K562 (cell line): ENCODE measurements around the gene CTNNA3. TPM values are rescaled to one million over a fixed set of nuclear protein-coding genes. Genes with fewer than 3 reads are reported as not detected.

ENCODE experiments used
- ATAC-seq: fragments of 200-7000 bp; cut with Tn5 transposase; 3 replicates; pipeline ENCODE4 v1.9.1; 2020; ENCODE audit warnings: moderate library complexity
- BruUV-seq: library from RNA; stranded (reverse); fragments of 400-500 nt; replicated peaks from 2 replicates; lab custom pipeline; 2021; lab: Mats Ljungman, UMichigan
- CTCF ChIA-PET: fragments of 300-600 bp; formaldehyde crosslinking; extraction: SDS; loops from one replicate; lab custom pipeline; 2021; ENCODE audit warnings: low intra/inter-chr PET ratio; lab: Yijun Ruan, JAX
- POLR2A ChIA-PET: fragments of 300-600, 350-650 bp; sonication (Branson Sonifier 250); formaldehyde crosslinking; extraction: SDS; loops from one replicate; lab custom pipeline; 2021; ENCODE audit warnings: antibody characterized with exemption, inconsistent platforms; lab: Yijun Ruan, JAX
- DNase-seq, 4 experiments: peaks; one replicate each; pipeline versions ENCODE4 v3.0.0 to v3.0.0-alpha.2; 2011 to 2018; ENCODE audit warnings: low spot score in 3 of 4, mixed read lengths in 3 of 4; ENCODE audit errors: extremely low read depth in 1 of 4
- FAIRE-seq: peaks from 2 replicates; lab custom pipeline; 2011; peaks lifted over from hg19 to GRCh38; lab: Jason Lieb, UNC
- H2AFZ ChIP-seq: 2 replicates; pipeline ENCODE4 v1.6.0; 2011; ENCODE audit warnings: low read depth, low read length, control low read depth, inconsistent platforms
- H3K27ac ChIP-seq: fragments of 200-600 bp; 3 replicates; pipeline ENCODE4 v1.8.0; 2011; ENCODE audit warnings: low read depth, mild to moderate bottlenecking, control low read depth, inconsistent platforms, low read length, moderate library complexity, mixed read lengths; ENCODE audit errors: extremely low read depth
- H3K27me3 ChIP-seq, 2 experiments: fragments of 300-600 bp in 1 of 2; 2 replicates in 1 of 2; 3 replicates in 1 of 2; pipeline versions ENCODE4 v1.6.0 to v1.8.0; 2011; ENCODE audit warnings: inconsistent platforms in 2 of 2, low read length in 2 of 2, mild to moderate bottlenecking in 1 of 2, mixed read lengths in 1 of 2, moderate library complexity in 1 of 2; ENCODE audit not compliant: control insufficient read depth in 2 of 2, insufficient read depth in 2 of 2
- H3K36me3 ChIP-seq: fragments of 300-600 bp; 3 replicates; pipeline ENCODE4 v1.8.0; 2011; ENCODE audit warnings: mild to moderate bottlenecking, low read length, inconsistent platforms; ENCODE audit not compliant: control insufficient read depth, insufficient read depth
- H3K4me1 ChIP-seq, 2 experiments: fragments of 200-600 bp in 1 of 2; replicated peaks in 1 of 2; 2 replicates in 1 of 2; 3 replicates in 1 of 2; pipeline versions ENCODE4 v1.5.1 to v1.8.0; 2011; ENCODE audit warnings: inconsistent platforms in 2 of 2, low read length in 2 of 2, mild to moderate bottlenecking in 1 of 2, mixed read lengths in 1 of 2, moderate library complexity in 1 of 2; ENCODE audit not compliant: control insufficient read depth in 2 of 2, insufficient read depth in 2 of 2
- H3K4me2 ChIP-seq: 2 replicates; pipeline ENCODE4 v1.6.1; 2011; ENCODE audit warnings: low read length, control low read depth, inconsistent platforms, mixed read lengths; ENCODE audit not compliant: insufficient read depth
- H3K4me3 ChIP-seq: fragments of 200-600 bp; sonication (generic), shearing (Covaris generic); 2 replicates; pipeline ENCODE4 v1.5.1; 2016; ENCODE audit warnings: control low read depth, inconsistent platforms
- H3K79me2 ChIP-seq: fragments of 200-600 bp; 3 replicates; pipeline ENCODE4 v1.8.0; 2011; ENCODE audit warnings: low read length, inconsistent platforms; ENCODE audit not compliant: control insufficient read depth, insufficient read depth
- H3K9ac ChIP-seq, 2 experiments: 2 replicates each; pipeline versions ENCODE4 v1.6.0 to v1.6.1; 2011; ENCODE audit warnings: low read depth in 2 of 2, low read length in 2 of 2, control low read depth in 1 of 2, inconsistent platforms in 1 of 2, mild to moderate bottlenecking in 1 of 2, mixed read lengths in 1 of 2; ENCODE audit not compliant: insufficient read depth in 1 of 2
- H3K9me1 ChIP-seq: one replicate; pipeline ENCODE4 v1.6.0; 2011; ENCODE audit warnings: inconsistent platforms, mild to moderate bottlenecking, low read length, moderate library complexity; ENCODE audit not compliant: control insufficient read depth, insufficient read depth
- H3K9me3 ChIP-seq: replicated peaks from 2 replicates; pipeline ENCODE4 v1.5.1; 2011; ENCODE audit warnings: low read depth, low read length, inconsistent platforms; ENCODE audit not compliant: control insufficient read depth, insufficient read depth
- H4K20me1 ChIP-seq: replicated peaks from 2 replicates; pipeline ENCODE4 v1.6.1; 2011; ENCODE audit warnings: low read length, inconsistent platforms, mixed read lengths; ENCODE audit not compliant: control insufficient read depth, insufficient read depth
- FOXJ2 ChIP-seq: fragments of 200-800 bp; sonication (Bioruptor generic); IDR thresholded peaks from 2 replicates; pipeline ENCODE4 v1.6.1; 2016; ENCODE audit warnings: missing genetic modification characterization, missing compliant biosample characterization
- FOXP1 ChIP-seq: sonication (generic); formaldehyde crosslinking; IDR thresholded peaks from 2 replicates; pipeline ENCODE4 v1.8.0; 2022; ENCODE audit warnings: mild to moderate bottlenecking, missing genetic modification reagents
- HMG20A ChIP-seq: fragments of 450-650 bp; formaldehyde crosslinking; conservative IDR thresholded peaks from 2 replicates; pipeline ENCODE4 v1.4.0; 2020; ENCODE audit warnings: mild to moderate bottlenecking, mixed read lengths
- LARP7 ChIP-seq: fragments of 450-650 bp; IDR thresholded peaks from 2 replicates; pipeline ENCODE4 v1.6.1; 2016
- PYGO2 ChIP-seq: fragments of 450-650 bp; IDR thresholded peaks from 2 replicates; pipeline ENCODE4 v1.6.1; 2016; ENCODE audit warnings: mild to moderate bottlenecking, missing genetic modification characterization, moderate library complexity, missing compliant biosample characterization
- SREBF1 ChIP-seq: fragments of 150-350 bp; IDR thresholded peaks from 2 replicates; pipeline ENCODE4 v1.6.1; 2014; ENCODE audit warnings: antibody characterized with exemption, low read depth, low read length, borderline replicate concordance
- SRSF1 ChIP-seq: fragments of 200-400 bp; formaldehyde crosslinking; IDR thresholded peaks from 2 replicates; pipeline ENCODE4 v1.6.1; 2017; ENCODE audit warnings: mild to moderate bottlenecking, low read depth, low read length, moderate library complexity
- U2AF1 ChIP-seq: fragments of 200-400 bp; formaldehyde crosslinking; optimal IDR thresholded peaks from 2 replicates; pipeline ENCODE3; 2017; ENCODE audit warnings: mild to moderate bottlenecking, low read depth, low read length, moderate library complexity
- ZNF780A ChIP-seq: fragments of 250-450 bp; sonication (Bioruptor Pico); IDR thresholded peaks from 2 replicates; pipeline ENCODE4 v1.5.0; 2021; ENCODE audit warnings: mild to moderate bottlenecking
- WGBS: fragments of 100-300 bp; shearing (Covaris generic); methylation state at CpG from one replicate; pipeline ENCODE4 v1.1.6; 2016; ENCODE audit warnings: low coverage, mixed read lengths; ENCODE audit not compliant: insufficient coverage; ENCODE audit errors: missing lambda C conversion rate; 5-methylcytosine and 5-hydroxymethylcytosine counted together
- in situ Hi-C: fragments of 300-500 bp; cut with MboI; formaldehyde crosslinking; loops from 4 replicates; pipeline ENCODE4 v1.15.0; 2018; ENCODE audit warnings: inconsistent platforms, mixed read lengths
- intact Hi-C: fragments of 100-400 bp; cut with micrococcal nuclease; formaldehyde crosslinking; loops from 2 replicates; pipeline ENCODE4 v1.14.2; 2022
- polyA plus RNA-seq, 8 experiments: library from polyadenylated mRNA; depleted of rRNA in 4 of 8; stranded (reverse) in 5 of 8; unstranded in 3 of 8; fragments of >200 nt; fragmentation: Nextera tagmentation in 2 of 8; fragmentation: Illumina TruSeq in 1 of 8; extraction: Ambion mirVana in 2 of 8; extraction: Trizol in 1 of 8; gene quantifications; 2 replicates each; pipeline versions ENCODE4 v1.2.1 to v1.2.3, GENCODE V29; 2011 to 2014; ENCODE audit warnings: inconsistent platforms in 1 of 8, missing spikeins in 1 of 8
- total RNA-seq, 7 experiments: library from RNA; depleted of rRNA in 6 of 7; stranded (reverse); fragments of >200 nt in 6 of 7; fragmentation: Illumina TruSeq in 2 of 7; extraction: Trizol in 2 of 7; gene quantifications; 2 replicates each; pipeline versions ENCODE4 v1.2.1 to v1.2.3, GENCODE V29; 2011 to 2021; ENCODE audit warnings: low replicate concordance in 1 of 7
- TF ChIP-seq, protein P1 (sequence below), 2 experiments: IDR thresholded peaks in 1 of 2; conservative IDR thresholded peaks in 1 of 2; 2 replicates each; pipeline ENCODE4 v1.6.1; 2016; ENCODE audit warnings: low read depth in 2 of 2, mild to moderate bottlenecking in 1 of 2, missing compliant biosample characterization in 1 of 2, missing genetic modification characterization in 1 of 2, moderate library complexity in 1 of 2
- TF ChIP-seq, protein P2 (sequence below): sonication (generic); IDR thresholded peaks from 2 replicates; pipeline ENCODE4 v1.6.1; 2016
- TF ChIP-seq, protein P3 (sequence below): IDR thresholded peaks from 2 replicates; pipeline ENCODE4 v1.6.1; 2016; ENCODE audit warnings: missing genetic modification characterization, missing compliant biosample characterization
- TF ChIP-seq, protein P4 (sequence below): sonication (generic); formaldehyde crosslinking; IDR thresholded peaks from 2 replicates; pipeline ENCODE4 v1.8.0; 2022; ENCODE audit warnings: missing genetic modification reagents, mild to moderate bottlenecking, borderline replicate concordance

The CTNNA3 gene
- total and polyA plus RNA-seq, 9 of the 15 experiments (the other 6 are each of a cell fraction or from before 2014, with no cell fraction given) = 0.04 TPM; not detected in 8

DNA sequence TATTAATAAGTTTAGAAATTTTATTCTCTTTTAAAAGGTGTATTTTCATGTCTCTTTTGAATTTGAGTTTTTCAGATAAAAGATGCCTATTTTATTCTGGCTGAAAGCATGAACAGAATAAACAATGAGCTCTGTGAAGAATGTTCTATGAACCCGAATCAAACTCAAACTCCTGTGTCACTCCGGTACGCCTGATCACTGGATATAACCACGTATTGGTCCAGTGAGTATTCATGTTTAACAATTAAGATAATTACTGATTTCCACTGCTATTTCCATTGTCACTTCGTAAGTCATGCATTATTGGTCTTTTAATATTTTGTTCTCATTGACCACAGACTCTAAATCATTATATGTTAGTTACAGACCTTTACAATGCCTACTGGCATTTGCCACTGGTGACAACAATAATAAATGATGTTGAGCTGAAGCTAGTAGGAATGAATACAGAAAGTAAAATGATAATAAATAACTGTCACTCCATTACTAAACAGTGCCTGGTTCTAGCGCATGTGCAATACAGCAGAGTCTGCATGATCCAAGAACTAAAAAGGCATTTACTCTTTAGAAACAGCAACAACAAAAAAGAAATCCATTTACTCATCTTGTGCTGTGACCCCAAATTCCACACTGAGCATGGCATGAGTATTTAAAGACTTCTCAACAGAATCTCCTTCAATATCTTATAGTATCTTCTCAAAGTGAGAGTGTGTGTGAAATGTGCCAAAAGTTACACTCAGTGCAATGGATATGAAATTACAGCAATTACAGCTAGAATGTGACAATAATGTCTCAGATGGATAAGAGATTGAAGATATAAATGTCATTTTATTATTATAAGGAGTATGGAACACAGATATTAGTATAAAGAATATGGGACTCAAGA, 1597.2 kb downstream of the CTNNA3 start:
- in situ Hi-C loops = no loop called here
- Histone ChIP-seq H3K36me3 (no peaks in the 10 kb centered on the region), H3K9me1 (no peaks in the 10 kb centered on the region), H4K20me1 (no peaks in the 10 kb centered on the region), H3K9ac (no peak overlapping the region), H3K27me3 (no peaks in the 10 kb centered on the region), H3K4me2 (no peak overlapping the region), H3K27ac (no peak overlapping the region), H3K4me3 (no peak overlapping the region), H3K79me2 (no peaks in the 10 kb centered on the region), H3K4me1 (no peaks in the 10 kb centered on the region), H3K9me3 (no peaks in the 10 kb centered on the region; the same call in none of the 2 replicates), H2AFZ (no peak overlapping the region)
- no peak for DNase-seq
- ATAC-seq = no peak
- intact Hi-C loops = no loop called here
- ChIA-PET POLR2A (no interaction called here), CTCF (no interaction called here)
- BruUV-seq = no TSS peak
- WGBS = 0% methylated on average over 6 of the region's 6 CpGs
- FAIRE-seq = no peak
- TF ChIP-seq FOXJ2 (tag) (no peak), PYGO2 (tag) (no peak), SRSF1 (no peak), ZNF780A (no peak), U2AF1 (no peak), FOXP1 (CRISPR knock-in tag) (no peak), SREBF1 (no peak), LARP7 (no peak), HMG20A (CRISPR knock-in tag) (no peak)
- TF ChIP-seq, protein P1, sequence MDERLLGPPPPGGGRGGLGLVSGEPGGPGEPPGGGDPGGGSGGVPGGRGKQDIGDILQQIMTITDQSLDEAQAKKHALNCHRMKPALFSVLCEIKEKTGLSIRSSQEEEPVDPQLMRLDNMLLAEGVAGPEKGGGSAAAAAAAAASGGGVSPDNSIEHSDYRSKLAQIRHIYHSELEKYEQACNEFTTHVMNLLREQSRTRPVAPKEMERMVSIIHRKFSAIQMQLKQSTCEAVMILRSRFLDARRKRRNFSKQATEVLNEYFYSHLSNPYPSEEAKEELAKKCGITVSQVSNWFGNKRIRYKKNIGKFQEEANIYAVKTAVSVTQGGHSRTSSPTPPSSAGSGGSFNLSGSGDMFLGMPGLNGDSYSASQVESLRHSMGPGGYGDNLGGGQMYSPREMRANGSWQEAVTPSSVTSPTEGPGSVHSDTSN (CRISPR knock-in tag; IDR thresholded peaks at IDR 0.05; ENCODE audit: low read depth) = no peak
- TF ChIP-seq, protein P1 (tag; conservative IDR thresholded peaks at IDR 0.05; ENCODE audit: low read depth) = no peak
- TF ChIP-seq, protein P2, sequence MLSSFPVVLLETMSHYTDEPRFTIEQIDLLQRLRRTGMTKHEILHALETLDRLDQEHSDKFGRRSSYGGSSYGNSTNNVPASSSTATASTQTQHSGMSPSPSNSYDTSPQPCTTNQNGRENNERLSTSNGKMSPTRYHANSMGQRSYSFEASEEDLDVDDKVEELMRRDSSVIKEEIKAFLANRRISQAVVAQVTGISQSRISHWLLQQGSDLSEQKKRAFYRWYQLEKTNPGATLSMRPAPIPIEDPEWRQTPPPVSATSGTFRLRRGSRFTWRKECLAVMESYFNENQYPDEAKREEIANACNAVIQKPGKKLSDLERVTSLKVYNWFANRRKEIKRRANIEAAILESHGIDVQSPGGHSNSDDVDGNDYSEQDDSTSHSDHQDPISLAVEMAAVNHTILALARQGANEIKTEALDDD = no peak
- TF ChIP-seq, protein P3, sequence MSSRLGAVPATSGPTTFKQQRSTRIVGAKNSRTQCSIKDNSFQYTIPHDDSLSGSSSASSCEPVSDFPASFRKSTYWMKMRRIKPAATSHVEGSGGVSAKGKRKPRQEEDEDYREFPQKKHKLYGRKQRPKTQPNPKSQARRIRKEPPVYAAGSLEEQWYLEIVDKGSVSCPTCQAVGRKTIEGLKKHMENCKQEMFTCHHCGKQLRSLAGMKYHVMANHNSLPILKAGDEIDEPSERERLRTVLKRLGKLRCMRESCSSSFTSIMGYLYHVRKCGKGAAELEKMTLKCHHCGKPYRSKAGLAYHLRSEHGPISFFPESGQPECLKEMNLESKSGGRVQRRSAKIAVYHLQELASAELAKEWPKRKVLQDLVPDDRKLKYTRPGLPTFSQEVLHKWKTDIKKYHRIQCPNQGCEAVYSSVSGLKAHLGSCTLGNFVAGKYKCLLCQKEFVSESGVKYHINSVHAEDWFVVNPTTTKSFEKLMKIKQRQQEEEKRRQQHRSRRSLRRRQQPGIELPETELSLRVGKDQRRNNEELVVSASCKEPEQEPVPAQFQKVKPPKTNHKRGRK (tag) = no peak
- TF ChIP-seq, protein P4, sequence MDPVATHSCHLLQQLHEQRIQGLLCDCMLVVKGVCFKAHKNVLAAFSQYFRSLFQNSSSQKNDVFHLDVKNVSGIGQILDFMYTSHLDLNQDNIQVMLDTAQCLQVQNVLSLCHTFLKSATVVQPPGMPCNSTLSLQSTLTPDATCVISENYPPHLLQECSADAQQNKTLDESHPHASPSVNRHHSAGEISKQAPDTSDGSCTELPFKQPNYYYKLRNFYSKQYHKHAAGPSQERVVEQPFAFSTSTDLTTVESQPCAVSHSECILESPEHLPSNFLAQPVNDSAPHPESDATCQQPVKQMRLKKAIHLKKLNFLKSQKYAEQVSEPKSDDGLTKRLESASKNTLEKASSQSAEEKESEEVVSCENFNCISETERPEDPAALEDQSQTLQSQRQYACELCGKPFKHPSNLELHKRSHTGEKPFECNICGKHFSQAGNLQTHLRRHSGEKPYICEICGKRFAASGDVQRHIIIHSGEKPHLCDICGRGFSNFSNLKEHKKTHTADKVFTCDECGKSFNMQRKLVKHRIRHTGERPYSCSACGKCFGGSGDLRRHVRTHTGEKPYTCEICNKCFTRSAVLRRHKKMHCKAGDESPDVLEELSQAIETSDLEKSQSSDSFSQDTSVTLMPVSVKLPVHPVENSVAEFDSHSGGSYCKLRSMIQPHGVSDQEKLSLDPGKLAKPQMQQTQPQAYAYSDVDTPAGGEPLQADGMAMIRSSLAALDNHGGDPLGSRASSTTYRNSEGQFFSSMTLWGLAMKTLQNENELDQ (CRISPR knock-in tag) = no peak
